Bronchus fibroblast of lung (primary cell): Measurements from ENCODE around the gene OR6C3. TPM values are rescaled to one million over a fixed set of nuclear protein-coding genes. Genes with fewer than 3 reads are reported as not detected.

ENCODE experiments used
- total RNA-seq: library from RNA; depleted of rRNA; stranded (reverse); fragments of >200 nt; gene quantifications from 2 replicates; pipeline ENCODE4 v1.2.3, GENCODE V29; 2015

The OR6C3 gene
- total RNA-seq = not detected in 2 replicates

DNA sequence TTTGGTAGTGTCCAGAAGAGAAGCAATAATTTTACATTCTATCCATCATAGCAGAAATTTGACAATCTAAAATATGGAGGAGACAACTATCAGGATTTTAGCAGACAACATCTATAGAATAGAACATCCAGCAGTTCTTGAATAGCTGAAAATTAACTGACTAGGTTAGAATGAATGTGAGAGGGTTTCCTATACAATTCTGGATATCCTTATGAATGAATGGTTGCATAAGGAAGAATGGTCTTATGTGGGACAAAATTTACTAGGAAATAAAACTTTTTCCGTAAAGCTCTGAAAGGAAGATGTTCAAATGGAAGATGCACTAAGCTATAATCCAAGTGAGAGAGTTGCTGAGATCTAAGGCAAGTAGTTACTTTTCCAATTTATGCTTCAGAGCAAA lies at the start of gene OR6C3:
OR6C3 (plus strand) TSS at position 301 of the 400 bp plus-strand sequence. CDS start 955 bp downstream, outside the sequence.

GRCh38 chr12:55296469-55296868 lies 34.1 kb upstream of the OR6C3 start, which contains the start of gene OR6C6:
Gene OR6C6 (minus strand): TSS chr12:55296569. CDS start chr12:55295232, 1,337 bp downstream.

DNA sequence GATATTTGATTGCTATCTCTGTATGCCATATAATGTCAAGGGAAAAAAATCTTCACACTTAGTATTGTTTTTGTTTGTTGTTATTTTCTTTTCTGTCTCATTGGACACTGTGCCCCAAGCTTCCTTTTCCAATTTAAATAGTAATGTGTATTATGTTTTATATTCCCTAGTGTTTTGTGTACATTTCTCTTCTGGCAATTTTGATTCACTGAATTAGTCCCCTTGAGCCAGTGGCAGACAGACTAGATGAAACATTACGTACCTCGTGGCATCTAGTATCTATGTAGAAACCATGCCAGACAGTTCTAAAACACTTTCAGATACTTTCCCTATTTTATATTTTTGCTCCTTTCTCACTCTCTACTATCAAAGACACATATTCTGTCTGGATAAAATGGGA lies 16.5 kb upstream of the OR6C3 start, which contains the start of gene OR6C1:
OR6C1 (plus strand) TSS at position 301 of the 400 bp plus-strand sequence. CDS start 6,257 bp downstream, outside the sequence.

GRCh38 chr12:55362675-55363074 lies 32.1 kb downstream of the OR6C3 start, which contains the start of gene OR6C75:
Gene OR6C75 (plus strand): TSS chr12:55362975. CDS start chr12:55365111, 2,136 bp downstream.

Other genes with a start within 250 kb of the OR6C3 start
- gene OR9K2, start 204.3 kb upstream of the OR6C3 start, total RNA-seq = not detected in 2 replicates
- not detected in 2 replicates for gene OR10A7, start 109.7 kb upstream of the OR6C3 start, total RNA-seq
- gene OR6C74, start 86.1 kb upstream of the OR6C3 start, total RNA-seq = not detected in 2 replicates
- gene OR6C6, start 34.2 kb upstream of the OR6C3 start, total RNA-seq = not detected in 2 replicates
- gene OR6C1, start 16.4 kb upstream of the OR6C3 start, total RNA-seq = not detected in 2 replicates
- gene OR6C75, start 32.2 kb downstream of the OR6C3 start, total RNA-seq = not detected in 2 replicates
- gene OR6C65, start 69.8 kb downstream of the OR6C3 start, total RNA-seq = not detected in 2 replicates
- gene OR6C76, start 95.5 kb downstream of the OR6C3 start, total RNA-seq = not detected in 2 replicates
- gene OR6C2, start 113.3 kb downstream of the OR6C3 start, total RNA-seq = not detected in 2 replicates
- not detected in 2 replicates for gene OR6C70, start 139.4 kb downstream of the OR6C3 start, total RNA-seq
- gene OR6C68, start 161.6 kb downstream of the OR6C3 start, total RNA-seq = not detected in 2 replicates
- not detected in 2 replicates for gene OR6C4, start 218.9 kb downstream of the OR6C3 start, total RNA-seq
- gene OR2AP1, start 241.7 kb downstream of the OR6C3 start, total RNA-seq = not detected in 2 replicates